Fibroblast of skin of abdomen (primary cell): ENCODE results near the gene PDZD2.
A peak's percentile ranks its signal among the peaks of the same experiment; 100 is the strongest.

ENCODE experiments used
- DNase-seq: peaks from one replicate; pipeline ENCODE4 v3.0.0-alpha.2; 2013

PDZD2 gene

GRCh38 chr5:31888564-31888963, 249.6 kb downstream of the PDZD2 start:
- DNase-seq, result no peak

- peak; percentile 12 for DNase-seq
Observed at GRCh38 chr5:31889001-31889561, 250.2 kb downstream of the PDZD2 start.

- DNase-seq, result no peak
Observed at GRCh38 chr5:31890046-31890445, 251.1 kb downstream of the PDZD2 start.

GRCh38 chr5:31894141-31894540, 255.2 kb downstream of the PDZD2 start:
- DNase-seq, result no peak

GRCh38 chr5:31895199-31895820, 256.4 kb downstream of the PDZD2 start:
- DNase-seq, result no peak

- DNase-seq, result no peak
Observed at GRCh38 chr5:31898036-31898632, 259.2 kb downstream of the PDZD2 start.

DNA sequence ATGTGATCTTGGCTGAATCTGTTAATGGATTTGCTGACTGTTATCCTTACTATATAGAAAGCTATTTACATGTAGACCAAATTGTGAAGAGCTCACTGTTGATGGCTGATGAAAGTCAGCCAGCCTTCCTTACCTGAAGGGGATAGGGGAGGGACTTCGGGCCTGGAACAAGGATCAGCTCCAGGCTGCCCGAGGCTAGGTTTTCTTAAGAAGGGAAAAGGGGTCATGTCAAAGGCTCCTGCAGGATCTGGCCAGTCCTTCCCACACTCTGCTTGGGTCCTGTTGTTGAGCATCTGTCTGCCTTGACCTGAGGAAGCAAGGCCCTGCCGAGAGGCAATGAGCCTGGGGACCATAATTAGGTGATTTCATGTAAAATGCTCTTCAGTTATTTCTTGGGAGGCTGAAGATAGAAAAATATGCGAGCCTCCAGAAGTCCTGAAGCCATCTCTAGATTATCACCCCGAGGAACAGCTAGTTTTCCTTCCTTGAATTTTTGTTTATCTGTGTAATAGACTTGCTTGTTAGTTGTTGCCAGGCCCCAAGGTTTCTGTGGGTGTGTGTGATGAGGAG, 261.4 kb downstream of the PDZD2 start:
- DNase-seq, result no peak

DNA sequence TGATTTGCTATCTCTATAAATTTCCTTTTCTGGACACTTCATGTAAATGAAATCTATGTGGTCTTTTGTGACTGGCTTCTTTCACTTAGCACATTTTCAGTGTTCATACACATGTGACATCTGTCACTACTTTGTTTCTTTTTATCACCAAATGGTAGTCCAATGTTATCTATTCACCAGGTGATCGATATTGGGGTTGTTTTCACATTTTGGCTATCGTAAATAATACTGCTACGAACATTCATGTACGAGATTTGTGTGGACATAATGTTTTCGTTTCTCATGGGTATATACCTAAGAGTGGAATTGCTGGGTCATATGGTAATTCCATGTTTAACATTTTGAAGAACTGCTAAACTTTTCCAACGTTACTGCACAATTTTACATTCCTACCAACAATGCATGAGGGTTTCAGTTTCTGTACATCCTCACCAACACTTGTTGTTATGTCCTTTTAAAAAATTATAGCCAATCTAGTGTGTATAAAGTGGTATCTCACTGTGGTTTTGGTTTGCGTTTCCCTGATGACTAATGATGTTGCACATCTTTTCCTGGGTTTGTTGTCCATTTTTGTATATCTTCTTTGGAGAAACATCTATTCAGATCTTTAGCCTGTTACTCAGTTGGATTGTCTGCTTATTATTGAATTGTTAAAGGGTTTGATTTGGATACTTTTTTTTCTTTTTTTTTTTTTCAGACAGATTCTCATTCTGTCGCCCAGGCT, 263.0 kb downstream of the PDZD2 start:
- DNase-seq, result no peak

DNA sequence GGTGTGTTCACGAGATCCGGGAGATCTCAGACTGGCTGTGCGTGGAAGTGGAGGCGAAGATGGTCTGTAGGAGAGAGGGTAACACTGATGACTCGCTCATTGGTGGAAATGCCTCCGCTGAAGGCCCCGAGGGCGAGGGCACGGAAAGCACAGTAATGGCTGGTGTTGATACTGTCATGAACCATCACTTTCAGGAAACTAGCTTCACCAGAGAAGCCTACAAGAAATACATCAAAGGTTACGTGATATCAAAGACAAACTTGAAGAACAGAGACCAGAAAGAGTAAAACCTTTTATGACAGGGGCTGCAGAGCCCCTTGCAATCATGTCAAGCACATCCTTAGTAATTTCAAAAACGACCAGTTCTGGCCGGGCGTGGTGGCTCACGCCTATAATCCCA, 269.5 kb downstream of the PDZD2 start:
- no peak for DNase-seq

DNA sequence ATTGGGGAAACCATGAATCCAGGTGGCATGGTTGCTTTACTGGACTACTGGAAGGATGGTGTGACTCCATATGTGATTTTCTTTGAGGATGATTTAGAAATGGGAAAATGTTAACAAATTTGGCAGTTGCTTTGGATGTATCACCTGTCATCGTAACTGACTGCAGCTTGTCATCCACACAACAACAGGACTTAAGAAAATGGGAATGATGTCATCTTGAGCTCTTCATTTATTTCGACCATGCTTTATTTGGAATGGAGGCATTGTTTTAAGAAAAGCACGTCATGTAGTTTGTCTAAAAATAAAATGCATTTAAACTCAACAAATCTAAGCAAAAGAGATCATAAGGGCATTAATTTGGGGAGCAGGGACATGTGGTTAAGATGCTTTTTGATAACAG, 270.1 kb downstream of the PDZD2 start:
- DNase-seq, result no peak

DNA sequence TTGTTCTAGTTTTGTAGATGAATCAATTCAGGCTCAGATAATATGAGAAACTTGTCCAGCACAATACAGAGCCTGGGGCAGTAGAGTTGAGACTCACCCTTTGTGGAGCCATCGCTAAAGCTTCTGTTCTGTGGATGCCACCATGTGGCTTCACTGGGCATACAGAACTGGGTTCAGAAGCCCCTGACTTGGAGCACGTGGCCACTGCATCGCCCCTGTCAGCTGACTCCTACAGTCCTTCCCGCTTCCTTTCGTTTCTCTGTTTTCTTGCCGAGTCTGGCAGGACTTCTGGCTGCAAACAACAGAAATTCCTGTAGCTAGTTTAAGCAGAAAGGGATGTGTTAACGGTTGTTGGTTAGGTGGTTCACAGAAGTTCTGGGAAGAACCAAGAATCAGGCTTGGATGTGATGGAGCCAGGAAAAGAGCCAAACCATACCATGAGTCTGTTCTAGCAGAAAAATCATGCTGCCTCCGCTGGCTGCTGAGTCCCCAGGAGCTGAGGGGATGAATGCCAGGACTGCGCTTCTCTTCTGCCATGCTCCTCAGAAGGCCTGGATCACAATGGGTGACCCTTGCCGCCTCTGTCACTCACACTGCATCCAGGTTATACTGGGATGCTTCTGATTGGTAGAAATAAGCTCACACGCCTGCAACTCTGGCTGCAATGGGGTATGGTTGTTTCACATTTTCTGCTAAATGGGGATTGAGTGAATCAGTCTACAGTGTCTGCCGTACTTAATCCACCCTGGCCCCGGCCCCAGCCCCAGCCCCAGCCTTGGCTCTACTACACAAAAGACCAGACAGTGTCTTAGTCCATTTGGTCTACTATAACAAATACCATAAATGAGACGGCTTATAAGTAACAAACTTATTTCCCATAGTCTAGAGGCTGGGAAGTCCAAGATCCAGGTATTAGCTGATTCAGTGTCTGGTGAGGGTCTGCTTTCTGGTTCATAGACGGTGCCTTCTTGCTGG, 272.6 kb downstream of the PDZD2 start:
- no peak for DNase-seq

DNA sequence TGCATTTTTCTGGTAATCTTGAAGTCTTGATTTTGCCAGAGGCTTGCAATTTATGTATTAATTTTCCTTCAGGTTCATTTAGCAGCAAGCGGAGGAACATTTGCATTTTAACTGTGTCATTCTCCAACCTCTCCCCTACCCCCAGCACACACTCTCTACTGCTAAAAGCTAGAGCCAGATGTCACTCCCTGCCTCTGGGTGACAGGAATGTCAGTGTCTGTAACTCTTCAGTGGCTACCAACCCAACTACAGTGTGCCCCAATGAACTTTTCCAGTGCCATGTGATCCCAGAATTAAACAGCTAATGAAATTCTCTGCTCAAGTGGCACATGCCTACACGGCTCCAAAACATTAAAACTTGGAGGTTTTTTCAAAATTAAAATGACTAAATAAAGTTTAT, 274.9 kb downstream of the PDZD2 start:
- no peak for DNase-seq

DNA sequence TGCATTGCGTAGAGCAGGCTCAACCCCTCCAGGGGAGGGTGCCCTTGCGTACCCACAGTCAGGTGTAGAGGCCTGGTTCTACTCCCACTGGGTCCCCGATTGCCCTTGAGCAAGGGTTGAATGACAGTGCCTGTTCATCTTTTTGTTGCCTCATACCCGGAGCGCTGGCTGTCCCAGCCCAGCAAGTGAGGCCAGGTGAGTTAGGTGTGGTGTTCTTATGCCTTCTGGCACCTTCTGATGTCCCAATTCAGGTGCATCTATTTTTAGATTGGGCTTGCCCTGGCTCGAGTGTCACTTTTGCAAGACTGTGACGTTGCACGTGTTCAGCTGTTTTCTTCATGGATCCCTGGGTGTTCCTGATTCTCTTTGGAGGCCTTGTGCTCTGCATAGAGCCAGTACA, 277.4 kb downstream of the PDZD2 start:
- no peak for DNase-seq

DNA sequence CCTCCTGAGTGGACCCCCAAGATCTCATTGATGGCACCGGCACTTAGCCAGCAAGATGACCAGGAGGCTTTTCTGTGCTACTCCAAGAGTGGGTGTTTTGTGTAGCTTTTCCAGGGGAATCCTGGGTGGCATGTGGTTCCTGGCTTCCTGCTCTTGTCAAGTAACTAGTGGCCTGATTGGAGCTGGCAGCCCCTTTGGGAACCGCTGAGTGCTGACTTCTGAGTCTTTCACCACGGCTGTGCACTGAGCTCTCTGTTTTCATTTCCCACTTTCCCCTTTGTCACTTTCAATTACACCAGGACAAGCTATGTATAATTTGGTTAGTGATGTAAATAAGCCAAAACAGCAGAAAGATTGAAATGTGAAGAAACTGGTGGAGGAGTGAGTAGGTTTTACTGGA, 279.8 kb downstream of the PDZD2 start:
- peak; percentile 8 for DNase-seq

DNA sequence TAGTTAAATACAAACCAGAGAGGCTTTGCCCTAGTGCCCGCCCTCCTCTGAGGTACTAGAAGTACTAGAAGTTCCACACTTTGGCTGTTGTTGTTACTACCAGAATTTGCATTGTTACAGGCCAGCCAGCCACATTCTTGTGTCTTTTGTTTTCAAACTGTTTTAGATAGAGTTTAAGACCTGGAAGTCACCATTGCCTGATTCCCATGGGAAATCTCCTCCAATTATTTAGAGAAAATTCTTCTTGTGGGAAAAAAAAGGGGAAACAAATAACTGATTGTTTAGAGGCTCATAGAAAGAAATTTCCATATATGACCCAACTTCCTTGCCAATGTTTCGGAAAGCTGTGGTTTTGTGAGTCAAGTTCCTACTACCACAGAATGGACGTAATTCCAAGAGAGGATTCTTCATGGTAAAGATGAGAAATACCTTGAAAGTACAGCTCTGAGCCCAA, 282.9 kb downstream of the PDZD2 start:
- peak; percentile 95 for DNase-seq

GRCh38 chr5:31924005-31924404, 285.1 kb downstream of the PDZD2 start:
- DNase-seq, result no peak

GRCh38 chr5:31931874-31932273, 292.9 kb downstream of the PDZD2 start:
- no peak for DNase-seq

GRCh38 chr5:31934156-31934555, 295.2 kb downstream of the PDZD2 start:
- DNase-seq, result no peak

GRCh38 chr5:31935496-31936369, 296.8 kb downstream of the PDZD2 start:
- DNase-seq, result peak; percentile 21

DNA sequence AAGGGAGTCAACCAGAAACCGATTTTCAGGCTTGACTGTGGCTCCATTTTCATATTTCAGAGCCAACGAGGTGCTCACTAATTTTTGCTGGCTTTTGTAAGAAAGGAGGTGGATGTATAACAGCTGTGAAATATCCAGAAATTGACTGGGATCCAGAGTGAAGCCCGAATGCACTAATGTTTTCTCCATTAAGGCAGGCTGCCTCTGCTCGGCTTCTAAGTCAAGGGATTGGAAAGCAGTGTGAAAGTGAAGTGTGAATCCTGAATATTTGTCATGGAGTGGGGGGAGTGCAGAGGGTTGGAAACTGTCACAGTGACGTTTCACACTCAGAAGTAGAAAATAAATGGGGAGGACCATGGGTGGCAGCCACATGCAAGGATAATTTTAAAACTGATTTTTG, 297.8 kb downstream of the PDZD2 start:
- DNase-seq, result no peak

DNA sequence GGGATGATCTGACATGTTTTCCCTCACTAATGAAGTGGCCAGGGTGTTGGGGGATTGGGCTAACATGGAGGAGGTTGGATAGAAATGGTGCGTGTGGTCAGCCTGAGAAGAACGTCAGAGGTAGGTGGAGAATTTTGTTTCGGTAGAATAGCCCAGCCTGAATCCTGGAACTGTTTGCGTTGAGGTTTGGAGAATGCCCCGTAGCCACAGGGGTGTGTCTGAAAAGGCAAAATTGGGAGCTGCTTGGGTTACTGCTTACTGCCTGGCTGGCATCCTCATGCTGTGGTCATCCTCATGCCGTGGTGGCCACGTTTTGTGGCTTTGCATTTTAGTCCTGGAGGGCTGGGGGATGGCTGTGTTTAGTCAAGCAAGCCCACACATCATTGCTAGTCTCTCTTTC, 298.3 kb downstream of the PDZD2 start:
- no peak for DNase-seq
